HepG2 (cell line): ENCODE results near the gene TOMM6. TPM values are rescaled to one million over a fixed set of nuclear protein-coding genes. Genes with fewer than 3 reads are reported as not detected.

Experiments
- ATF7-NPFF ChIP-seq: sonication (generic); formaldehyde crosslinking; IDR thresholded peaks from 2 replicates; pipeline ENCODE4 v1.8.1; 2023; ENCODE audit warnings: mild to moderate bottlenecking, low read depth, missing genetic modification reagents, moderate library complexity
- CEBPG ChIP-seq: IDR thresholded peaks from 2 replicates; pipeline ENCODE4 v1.6.1; 2016
- CSRNP1 ChIP-seq: sonication (generic); formaldehyde crosslinking; IDR thresholded peaks from 2 replicates; pipeline ENCODE4 v1.8.1; 2023; ENCODE audit warnings: mild to moderate bottlenecking, missing genetic modification reagents
- FOXK1 ChIP-seq: sonication (generic); formaldehyde crosslinking; IDR thresholded peaks from 2 replicates; pipeline ENCODE4 v1.4.0; 2020; ENCODE audit warnings: low read depth, missing genetic modification reagents, borderline replicate concordance
- GABPB1 ChIP-seq: IDR thresholded peaks from 2 replicates; pipeline ENCODE4 v1.6.1; 2016; ENCODE audit warnings: mild to moderate bottlenecking, missing genetic modification reagents, moderate library complexity, missing compliant biosample characterization
- GFI1 ChIP-seq: sonication (generic); formaldehyde crosslinking; IDR thresholded peaks from 2 replicates; pipeline ENCODE4 v1.5.0; 2020; ENCODE audit warnings: missing genetic modification reagents, mild to moderate bottlenecking, borderline replicate concordance
- HINFP ChIP-seq: sonication (generic); formaldehyde crosslinking; IDR thresholded peaks from 2 replicates; pipeline ENCODE4 v1.4.0; 2020; ENCODE audit warnings: low read depth, mild to moderate bottlenecking, missing genetic modification reagents
- HOXA9 ChIP-seq: sonication (generic); formaldehyde crosslinking; IDR thresholded peaks from 2 replicates; pipeline ENCODE4 v1.8.1; 2022; ENCODE audit warnings: missing genetic modification reagents, mild to moderate bottlenecking, moderate library complexity, borderline replicate concordance
- LCORL ChIP-seq, 2 experiments: fragments of 450-650 bp in 1 of 2; sonication (generic) in 1 of 2; formaldehyde crosslinking in 1 of 2; IDR thresholded peaks; 2 replicates each; pipeline versions ENCODE4 v1.5.0 to v1.6.1; 2017 to 2020; ENCODE audit warnings: antibody characterized with exemption in 1 of 2, missing genetic modification reagents in 1 of 2
- MAZ ChIP-seq, 2 experiments: sonication (generic) in 1 of 2; formaldehyde crosslinking in 1 of 2; IDR thresholded peaks; 2 replicates each; pipeline versions ENCODE4 v1.5.0 to v1.6.1; 2012 to 2020; ENCODE audit warnings: low read depth in 2 of 2, mild to moderate bottlenecking in 2 of 2, borderline replicate concordance in 1 of 2, improper control_type of control experiment in 1 of 2, low read length in 1 of 2, missing genetic modification reagents in 1 of 2, moderate library complexity in 1 of 2
- POLR2AphosphoS5 ChIP-seq: IDR thresholded peaks from 2 replicates; pipeline ENCODE4 v1.6.1; 2012; ENCODE audit warnings: low read depth, low read length
- SAP130 ChIP-seq: IDR thresholded peaks from 2 replicates; pipeline ENCODE4 v1.6.1; 2016; ENCODE audit warnings: low read depth
- TFE3 ChIP-seq: IDR thresholded peaks from 2 replicates; pipeline ENCODE4 v1.6.1; 2016
- THAP8 ChIP-seq: sonication (generic); formaldehyde crosslinking; IDR thresholded peaks from 2 replicates; pipeline ENCODE4 v1.5.1; 2020; ENCODE audit warnings: missing genetic modification reagents, mild to moderate bottlenecking, borderline replicate concordance
- ZNF124 ChIP-seq: sonication (generic); formaldehyde crosslinking; IDR thresholded peaks from 2 replicates; pipeline ENCODE4 v1.4.0; 2020; ENCODE audit warnings: missing genetic modification reagents
- ZNF264 ChIP-seq: sonication (generic); formaldehyde crosslinking; IDR thresholded peaks from 2 replicates; pipeline ENCODE4 v1.4.0; 2020; ENCODE audit warnings: missing genetic modification reagents
- ZNF317 ChIP-seq: sonication (generic); formaldehyde crosslinking; IDR thresholded peaks from 2 replicates; pipeline ENCODE4 v1.5.0; 2020; ENCODE audit warnings: mild to moderate bottlenecking, missing genetic modification reagents
- ZNF441 ChIP-seq: sonication (generic); formaldehyde crosslinking; IDR thresholded peaks from 2 replicates; pipeline ENCODE4 v1.7.0; 2021; ENCODE audit warnings: missing genetic modification reagents, borderline replicate concordance
- ZNF639 ChIP-seq: conservative IDR thresholded peaks from 2 replicates; pipeline ENCODE4 v1.6.1; 2018; ENCODE audit warnings: missing genetic modification reagents
- ZNF740 ChIP-seq: sonication (generic); formaldehyde crosslinking; IDR thresholded peaks from 2 replicates; pipeline ENCODE4 v1.4.0; 2020; ENCODE audit warnings: missing genetic modification reagents
- ZNF790 ChIP-seq: sonication (generic); formaldehyde crosslinking; IDR thresholded peaks from 2 replicates; pipeline ENCODE4 v1.8.0; 2022; ENCODE audit warnings: missing genetic modification reagents, mild to moderate bottlenecking, borderline replicate concordance
- polyA plus RNA-seq, 8 experiments: library from polyadenylated mRNA; depleted of rRNA in 3 of 8; stranded (reverse) in 7 of 8; unstranded in 1 of 8; fragments of >200 nt; fragmentation: Illumina TruSeq in 4 of 8; extraction: Trizol in 4 of 8; gene quantifications; 2 replicates each; pipeline versions ENCODE4 v1.2.1 to v1.2.3, GENCODE V29; 2011 to 2016; ENCODE audit warnings: low read depth in 4 of 8, missing spikeins in 1 of 8, mixed read lengths in 1 of 8; ENCODE audit not compliant: insufficient read depth in 1 of 8
- total RNA-seq, 5 experiments: library from RNA; depleted of rRNA; stranded (reverse); fragments of >200 nt; fragmentation: Illumina TruSeq; extraction: Trizol; gene quantifications; 2 replicates each; pipeline ENCODE4 v1.2.3, GENCODE V29; 2016; ENCODE audit warnings: low read depth in 1 of 5

TOMM6 gene
- total and polyA plus RNA-seq, 2 of the 13 experiments (the other 11 are each of a cell fraction or from before 2014, with no cell fraction given): 320 to 321 TPM

- TF ChIP-seq MAZ (IDR thresholded peaks at IDR 0.05; ENCODE audit: borderline replicate concordance, low read depth, low read length) (peak; percentile 82), MAZ (CRISPR knock-in tag; IDR thresholded peaks at IDR 0.05; ENCODE audit: low read depth) (peak; percentile 81; the same call in 1 of the 2 replicates), ZNF740 (CRISPR knock-in tag) (peak; percentile 81; the same call in 1 of the 2 replicates), ATF7-NPFF (CRISPR knock-in tag) (peak; percentile 80), GABPB1 (CRISPR knock-in tag) (peak; percentile 77), HINFP (CRISPR knock-in tag) (peak; percentile 63; the same call in 1 of the 2 replicates), CEBPG (0 out of 2 replicates have a peak, but pooled peaks have one; percentile 8), HOXA9 (peak; percentile 43; the same call in 1 of the 2 replicates), THAP8 (CRISPR knock-in tag) (no peak), CSRNP1 (CRISPR knock-in tag) (peak; percentile 69; the same call in 1 of the 2 replicates), ZNF264 (CRISPR knock-in tag) (no peak), FOXK1 (no peak; the same call in 1 of the 2 replicates), ZNF639 (CRISPR knock-in tag) (peak; percentile 53; the same call in 1 of the 2 replicates), ZNF317 (CRISPR knock-in tag) (no peak), LCORL (IDR thresholded peaks at IDR 0.05) (no peak), LCORL (CRISPR knock-in tag; IDR thresholded peaks at IDR 0.05) (peak; percentile 48; the same call in 1 of the 2 replicates), GFI1 (CRISPR knock-in tag) (peak; percentile 33; the same call in 1 of the 2 replicates), SAP130 (CRISPR knock-in tag) (peak; percentile 79), ZNF790 (CRISPR knock-in tag) (peak; percentile 74; the same call in 1 of the 2 replicates), ZNF124 (no peak; the same call in 1 of the 2 replicates), ZNF441 (peak; percentile 54; the same call in 1 of the 2 replicates), POLR2AphosphoS5 (peak; percentile 62), TFE3 (CRISPR knock-in tag) (no peak)
Measured at GRCh38 chr6:41786451-41787218, 859 bp upstream of the TOMM6 start (continued).
